PC-3 (cell line): ENCODE measurements around the gene NEU1.

Source experiments
- CTCF ChIP-seq: fragments of 300-600 bp; sonication (generic); conservative IDR thresholded peaks from 2 replicates; pipeline ENCODE4 v1.5.1; 2017; ENCODE audit warnings: antibody characterized with exemption, low read depth, mild to moderate bottlenecking, low read length
- EZH2 ChIP-seq: fragments of 300-600 bp; sonication (generic); IDR thresholded peaks from one replicate; pipeline ENCODE4 v1.6.1; 2017; ENCODE audit warnings: antibody characterized with exemption, mild to moderate bottlenecking, low read length; ENCODE audit not compliant: unreplicated experiment
- EZH2phosphoT487 ChIP-seq: fragments of 300-600 bp; sonication (generic); IDR thresholded peaks from 2 replicates; pipeline ENCODE4 v1.6.1; 2018; ENCODE audit warnings: mild to moderate bottlenecking, antibody characterized with exemption, low read length, borderline replicate concordance

- TF ChIP-seq CTCF = no peak
- no peak for TF ChIP-seq EZH2
- no peak for TF ChIP-seq EZH2phosphoT487
Measured at GRCh38 chr6:31815025-31815838, 47.4 kb downstream of the NEU1 start, which contains the start of the genes HSPA1A and HSPA1L.
